ENCODE data around the gene S100A10. TPM values are rescaled to one million over a fixed set of nuclear protein-coding genes. Genes with fewer than 3 reads are reported as not detected.

The S100A10 gene
- total and polyA plus RNA-seq, 2 experiments from 2014 or later = 35.9 to 634 TPM

DNA sequence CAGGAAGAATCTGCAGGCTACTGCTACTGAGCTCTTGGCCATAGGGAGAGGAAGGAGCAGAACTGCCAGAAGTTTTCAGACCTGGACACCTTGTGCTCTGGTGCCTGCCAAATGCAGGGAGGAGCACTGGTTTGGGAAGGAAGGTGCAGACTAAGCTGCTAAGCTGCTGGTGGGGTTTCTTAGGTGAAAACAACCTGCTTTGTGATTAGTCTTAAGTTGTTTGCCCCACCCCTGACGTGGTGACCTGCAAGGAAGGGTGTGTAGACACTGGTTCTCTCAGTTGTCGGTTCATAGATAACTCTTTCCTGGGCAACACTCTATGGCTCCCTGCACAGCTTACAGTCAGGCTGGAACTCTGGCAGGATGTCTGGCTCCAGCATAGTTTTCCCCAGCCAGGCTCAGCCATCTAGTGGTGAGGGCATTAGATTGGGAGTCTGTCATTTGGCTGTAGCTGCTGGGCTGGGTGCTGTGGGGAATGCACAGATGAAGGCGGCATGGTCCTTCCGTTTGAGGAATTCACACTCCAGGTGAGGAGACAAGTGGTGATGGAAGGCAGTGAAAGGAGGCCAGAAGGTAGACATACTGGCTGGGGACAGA is 10.3 kb upstream of the S100A10 start (continued):
- TF ChIP-seq, protein P1, sequence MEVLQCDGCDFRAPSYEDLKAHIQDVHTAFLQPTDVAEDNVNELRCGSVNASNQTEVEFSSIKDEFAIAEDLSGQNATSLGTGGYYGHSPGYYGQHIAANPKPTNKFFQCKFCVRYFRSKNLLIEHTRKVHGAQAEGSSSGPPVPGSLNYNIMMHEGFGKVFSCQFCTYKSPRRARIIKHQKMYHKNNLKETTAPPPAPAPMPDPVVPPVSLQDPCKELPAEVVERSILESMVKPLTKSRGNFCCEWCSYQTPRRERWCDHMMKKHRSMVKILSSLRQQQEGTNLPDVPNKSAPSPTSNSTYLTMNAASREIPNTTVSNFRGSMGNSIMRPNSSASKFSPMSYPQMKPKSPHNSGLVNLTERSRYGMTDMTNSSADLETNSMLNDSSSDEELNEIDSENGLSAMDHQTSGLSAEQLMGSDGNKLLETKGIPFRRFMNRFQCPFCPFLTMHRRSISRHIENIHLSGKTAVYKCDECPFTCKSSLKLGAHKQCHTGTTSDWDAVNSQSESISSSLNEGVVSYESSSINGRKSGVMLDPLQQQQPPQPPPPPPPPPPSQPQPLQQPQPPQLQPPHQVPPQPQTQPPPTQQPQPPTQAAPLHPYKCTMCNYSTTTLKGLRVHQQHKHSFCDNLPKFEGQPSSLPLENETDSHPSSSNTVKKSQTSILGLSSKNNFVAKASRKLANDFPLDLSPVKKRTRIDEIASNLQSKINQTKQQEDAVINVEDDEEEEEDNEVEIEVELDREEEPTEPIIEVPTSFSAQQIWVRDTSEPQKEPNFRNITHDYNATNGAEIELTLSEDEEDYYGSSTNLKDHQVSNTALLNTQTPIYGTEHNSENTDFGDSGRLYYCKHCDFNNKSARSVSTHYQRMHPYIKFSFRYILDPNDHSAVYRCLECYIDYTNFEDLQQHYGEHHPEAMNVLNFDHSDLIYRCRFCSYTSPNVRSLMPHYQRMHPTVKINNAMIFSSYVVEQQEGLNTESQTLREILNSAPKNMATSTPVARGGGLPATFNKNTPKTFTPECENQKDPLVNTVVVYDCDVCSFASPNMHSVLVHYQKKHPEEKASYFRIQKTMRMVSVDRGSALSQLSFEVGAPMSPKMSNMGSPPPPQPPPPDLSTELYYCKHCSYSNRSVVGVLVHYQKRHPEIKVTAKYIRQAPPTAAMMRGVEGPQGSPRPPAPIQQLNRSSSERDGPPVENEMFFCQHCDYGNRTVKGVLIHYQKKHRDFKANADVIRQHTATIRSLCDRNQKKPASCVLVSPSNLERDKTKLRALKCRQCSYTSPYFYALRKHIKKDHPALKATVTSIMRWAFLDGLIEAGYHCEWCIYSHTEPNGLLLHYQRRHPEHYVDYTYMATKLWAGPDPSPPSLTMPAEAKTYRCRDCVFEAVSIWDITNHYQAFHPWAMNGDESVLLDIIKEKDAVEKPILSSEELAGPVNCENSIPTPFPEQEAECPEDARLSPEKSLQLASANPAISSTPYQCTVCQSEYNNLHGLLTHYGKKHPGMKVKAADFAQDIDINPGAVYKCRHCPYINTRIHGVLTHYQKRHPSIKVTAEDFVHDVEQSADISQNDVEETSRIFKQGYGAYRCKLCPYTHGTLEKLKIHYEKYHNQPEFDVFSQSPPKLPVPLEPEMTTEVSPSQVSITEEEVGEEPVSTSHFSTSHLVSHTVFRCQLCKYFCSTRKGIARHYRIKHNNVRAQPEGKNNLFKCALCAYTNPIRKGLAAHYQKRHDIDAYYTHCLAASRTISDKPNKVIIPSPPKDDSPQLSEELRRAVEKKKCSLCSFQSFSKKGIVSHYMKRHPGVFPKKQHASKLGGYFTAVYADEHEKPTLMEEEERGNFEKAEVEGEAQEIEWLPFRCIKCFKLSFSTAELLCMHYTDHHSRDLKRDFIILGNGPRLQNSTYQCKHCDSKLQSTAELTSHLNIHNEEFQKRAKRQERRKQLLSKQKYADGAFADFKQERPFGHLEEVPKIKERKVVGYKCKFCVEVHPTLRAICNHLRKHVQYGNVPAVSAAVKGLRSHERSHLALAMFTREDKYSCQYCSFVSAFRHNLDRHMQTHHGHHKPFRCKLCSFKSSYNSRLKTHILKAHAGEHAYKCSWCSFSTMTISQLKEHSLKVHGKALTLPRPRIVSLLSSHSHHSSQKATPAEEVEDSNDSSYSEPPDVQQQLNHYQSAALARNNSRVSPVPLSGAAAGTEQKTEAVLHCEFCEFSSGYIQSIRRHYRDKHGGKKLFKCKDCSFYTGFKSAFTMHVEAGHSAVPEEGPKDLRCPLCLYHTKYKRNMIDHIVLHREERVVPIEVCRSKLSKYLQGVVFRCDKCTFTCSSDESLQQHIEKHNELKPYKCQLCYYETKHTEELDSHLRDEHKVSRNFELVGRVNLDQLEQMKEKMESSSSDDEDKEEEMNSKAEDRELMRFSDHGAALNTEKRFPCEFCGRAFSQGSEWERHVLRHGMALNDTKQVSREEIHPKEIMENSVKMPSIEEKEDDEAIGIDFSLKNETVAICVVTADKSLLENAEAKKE (CRISPR knock-in tag; IDR thresholded peaks at IDR 0.05) = no peak

DNA sequence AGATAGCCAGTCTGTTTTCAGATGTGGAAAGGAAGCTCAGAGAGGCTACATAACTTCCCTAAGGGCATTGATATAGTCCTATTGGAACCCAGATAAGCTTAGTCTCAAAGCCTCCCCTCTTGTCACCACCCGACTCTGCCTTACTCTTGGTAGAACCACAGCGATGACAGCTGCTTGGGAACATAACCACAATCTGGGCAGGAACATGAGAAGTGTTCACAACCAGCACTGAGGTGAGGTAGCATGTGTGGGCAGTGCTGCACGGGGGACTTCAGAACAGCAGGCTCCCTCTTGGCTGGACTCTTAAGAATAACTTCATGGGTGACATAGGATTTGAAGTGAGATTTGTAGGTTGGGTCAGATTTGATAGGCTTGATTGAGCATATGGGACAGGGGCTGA is 9.3 kb upstream of the S100A10 start:
- Histone ChIP-seq H3K36me3 (ENCODE audit: insufficient read depth) (no peaks in the 10 kb centered on the region), H3K79me2 (replicated peaks; ENCODE audit: insufficient read depth) (no peaks in the 10 kb centered on the region), H3K9me2 (ENCODE audit: insufficient read depth) (no peaks in the 10 kb centered on the region), H3K27ac (ENCODE audit: low read depth) (no peak overlapping the region), H3K27me3 (ENCODE audit: insufficient read depth) (no peaks in the 10 kb centered on the region), H3K4me2 (no peak overlapping the region), H2AFZ (no peak overlapping the region), H4K20me1 (replicated peaks; ENCODE audit: insufficient read depth) (no peaks in the 10 kb centered on the region), H3K4me1 (ENCODE audit: insufficient read depth) (peaks cover 11% of the 10 kb centered on the region), H3K4me3 (no peak overlapping the region), H3F3A (replicated peaks; ENCODE audit: low read depth) (0 out of 2 replicates have a peak, but pooled peaks cover 2% of the 10 kb centered on the region)
- no peak for DNase-seq (ENCODE audit: low spot score)
- Mint-ChIP-seq H3K27ac (no peak overlapping the region), H3K9me3 (no peaks in the 10 kb centered on the region), H3K4me3 (no peak overlapping the region), H3K4me1 (peaks cover 14% of the 10 kb centered on the region), H3K36me3 (ENCODE audit: low read depth) (no peaks in the 10 kb centered on the region), H3K27me3 (ENCODE audit: insufficient read depth, low read depth, poor library complexity) (peaks cover 1% of the 10 kb centered on the region)
- no peak for ATAC-seq
- TF ChIP-seq ZNF114 (CRISPR knock-in tag; IDR thresholded peaks at IDR 0.05) (no peak), CREB1 (CRISPR knock-in tag; IDR thresholded peaks at IDR 0.05; ENCODE audit: low read depth) (no peak), JUNB (IDR thresholded peaks at IDR 0.05; ENCODE audit: unreplicated experiment) (no peak), EZH2 (IDR thresholded peaks at IDR 0.05; ENCODE audit: low read depth, unreplicated experiment) (no peak), ZNF331 (CRISPR knock-in tag; IDR thresholded peaks at IDR 0.05; ENCODE audit: low read depth) (no peak), NANOG (IDR thresholded peaks at IDR 0.05; ENCODE audit: borderline replicate concordance) (no peak)
- TF ChIP-seq, protein P2, sequence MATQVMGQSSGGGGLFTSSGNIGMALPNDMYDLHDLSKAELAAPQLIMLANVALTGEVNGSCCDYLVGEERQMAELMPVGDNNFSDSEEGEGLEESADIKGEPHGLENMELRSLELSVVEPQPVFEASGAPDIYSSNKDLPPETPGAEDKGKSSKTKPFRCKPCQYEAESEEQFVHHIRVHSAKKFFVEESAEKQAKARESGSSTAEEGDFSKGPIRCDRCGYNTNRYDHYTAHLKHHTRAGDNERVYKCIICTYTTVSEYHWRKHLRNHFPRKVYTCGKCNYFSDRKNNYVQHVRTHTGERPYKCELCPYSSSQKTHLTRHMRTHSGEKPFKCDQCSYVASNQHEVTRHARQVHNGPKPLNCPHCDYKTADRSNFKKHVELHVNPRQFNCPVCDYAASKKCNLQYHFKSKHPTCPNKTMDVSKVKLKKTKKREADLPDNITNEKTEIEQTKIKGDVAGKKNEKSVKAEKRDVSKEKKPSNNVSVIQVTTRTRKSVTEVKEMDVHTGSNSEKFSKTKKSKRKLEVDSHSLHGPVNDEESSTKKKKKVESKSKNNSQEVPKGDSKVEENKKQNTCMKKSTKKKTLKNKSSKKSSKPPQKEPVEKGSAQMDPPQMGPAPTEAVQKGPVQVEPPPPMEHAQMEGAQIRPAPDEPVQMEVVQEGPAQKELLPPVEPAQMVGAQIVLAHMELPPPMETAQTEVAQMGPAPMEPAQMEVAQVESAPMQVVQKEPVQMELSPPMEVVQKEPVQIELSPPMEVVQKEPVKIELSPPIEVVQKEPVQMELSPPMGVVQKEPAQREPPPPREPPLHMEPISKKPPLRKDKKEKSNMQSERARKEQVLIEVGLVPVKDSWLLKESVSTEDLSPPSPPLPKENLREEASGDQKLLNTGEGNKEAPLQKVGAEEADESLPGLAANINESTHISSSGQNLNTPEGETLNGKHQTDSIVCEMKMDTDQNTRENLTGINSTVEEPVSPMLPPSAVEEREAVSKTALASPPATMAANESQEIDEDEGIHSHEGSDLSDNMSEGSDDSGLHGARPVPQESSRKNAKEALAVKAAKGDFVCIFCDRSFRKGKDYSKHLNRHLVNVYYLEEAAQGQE (IDR thresholded peaks at IDR 0.05; ENCODE audit: unreplicated experiment) = no peak
